ENCODE data around the gene GPC2.
A peak's percentile ranks its signal among the peaks of the same experiment; 100 is the strongest.
"Not testable (repeated sequence)": the region's sequence is repeated elsewhere in the genome, so short reads cannot be mapped to it uniquely, and the experiment has no call there.

The GPC2 gene

DNA sequence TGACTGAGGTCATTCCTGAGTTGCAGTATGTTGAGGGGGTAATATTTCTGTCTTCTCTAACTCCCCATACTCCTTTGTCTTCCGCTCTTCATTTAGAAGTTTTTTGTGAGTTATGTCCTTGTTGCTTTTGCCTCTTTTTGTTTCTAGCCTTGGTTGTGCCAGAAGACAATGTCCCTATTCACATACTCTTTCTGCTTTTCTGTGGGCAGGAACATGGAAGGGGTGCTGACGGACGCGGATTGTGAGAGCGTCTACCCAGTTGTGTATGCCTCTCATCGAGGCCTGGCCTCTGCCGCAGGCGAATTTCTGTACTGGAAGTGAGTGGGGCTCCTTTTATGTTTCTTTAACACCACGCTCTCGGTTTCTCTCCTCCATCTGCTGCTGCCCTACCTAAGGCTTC is 21.1 kb upstream of the GPC2 start:
- no peak for DNase-seq

DNA sequence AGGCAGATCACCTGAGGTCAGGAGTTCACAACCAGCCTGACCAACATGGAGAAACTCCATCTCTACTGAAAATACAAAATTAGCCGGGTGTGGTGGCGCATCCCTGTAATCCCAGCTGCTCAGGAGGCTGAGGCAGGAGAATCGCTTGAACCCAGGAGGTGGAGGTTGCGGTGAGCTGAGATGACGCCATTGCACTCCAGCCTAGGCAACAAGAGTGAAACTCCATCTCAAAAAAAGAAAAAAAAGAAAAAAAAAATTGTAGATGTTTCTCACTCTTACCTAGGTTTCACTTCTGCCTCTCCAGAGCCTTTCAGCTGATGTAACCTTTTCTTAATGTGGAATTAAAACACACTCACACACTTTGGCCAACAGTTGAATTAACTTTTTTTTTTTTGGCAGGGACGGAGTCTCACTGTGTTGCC is 18.7 kb upstream of the GPC2 start:
- not testable (repeated sequence) for DNase-seq

DNA sequence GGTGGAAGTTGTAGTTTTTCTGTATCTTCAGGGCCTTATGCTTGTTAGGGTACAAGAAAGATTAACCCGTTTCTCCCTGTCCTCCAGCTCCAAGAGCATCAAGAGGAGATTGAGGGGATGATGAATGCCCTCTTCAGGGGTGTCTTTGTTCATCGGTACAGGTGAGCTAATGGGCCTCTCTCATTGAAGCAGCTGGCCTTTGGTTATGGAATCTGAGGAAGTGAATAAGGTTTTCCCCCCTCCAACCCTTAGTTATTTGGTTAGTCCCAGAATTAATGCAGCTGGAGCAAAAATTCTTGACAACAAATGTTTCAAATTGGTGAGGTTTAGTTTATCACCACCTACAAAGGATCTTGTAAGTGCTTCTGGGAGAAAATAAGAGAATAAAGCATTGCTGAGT is 18.0 kb upstream of the GPC2 start:
- no peak for DNase-seq

DNA sequence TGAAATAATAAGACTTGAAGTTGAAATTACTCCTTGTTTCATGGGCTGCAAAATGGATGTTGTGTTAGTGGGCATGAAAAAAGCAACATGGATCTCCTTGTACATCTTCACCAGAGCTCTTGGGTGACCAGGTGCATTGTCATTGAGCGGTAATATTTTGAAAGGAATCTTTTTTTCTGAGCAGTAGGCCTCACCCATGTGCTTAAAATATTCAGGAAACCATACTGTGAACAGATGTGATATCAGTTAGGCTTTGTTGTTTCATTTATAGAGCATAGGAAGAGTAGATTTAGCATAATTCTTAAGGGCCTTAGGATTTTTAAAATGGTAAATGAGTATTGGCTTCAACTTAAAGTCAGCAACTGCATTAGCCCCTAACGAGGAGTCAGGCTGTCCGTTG is 15.8 kb upstream of the GPC2 start:
- DNase-seq = no peak

DNA sequence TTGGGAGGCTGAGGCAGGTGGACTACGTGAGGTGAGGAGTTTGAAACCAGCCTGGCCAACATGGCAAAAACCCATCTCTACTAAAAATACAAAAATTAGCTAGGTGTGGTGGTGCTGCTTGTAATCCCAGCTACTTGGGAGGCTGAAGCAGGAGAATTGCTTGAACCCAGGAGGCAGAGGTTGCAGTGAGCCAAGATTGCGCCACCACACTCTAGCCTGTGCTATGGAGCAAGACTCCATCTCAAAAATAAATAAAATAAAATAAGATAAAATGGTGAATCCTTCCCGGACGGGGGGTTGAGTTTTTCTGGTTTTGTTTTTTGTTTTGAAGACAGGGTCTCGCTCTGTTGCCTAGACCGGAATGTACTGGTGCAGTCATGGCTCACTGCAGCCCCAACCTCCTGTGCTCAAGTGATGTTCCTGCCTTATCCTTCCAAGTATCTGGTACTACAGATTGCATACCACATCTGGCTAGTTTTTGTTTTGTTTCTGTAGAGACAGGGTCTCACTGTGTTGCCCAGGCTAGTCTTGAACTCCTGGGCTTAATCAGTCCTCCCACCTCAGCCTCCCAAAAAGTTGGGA is 15.2 kb upstream of the GPC2 start:
- not testable (repeated sequence) for DNase-seq

DNA sequence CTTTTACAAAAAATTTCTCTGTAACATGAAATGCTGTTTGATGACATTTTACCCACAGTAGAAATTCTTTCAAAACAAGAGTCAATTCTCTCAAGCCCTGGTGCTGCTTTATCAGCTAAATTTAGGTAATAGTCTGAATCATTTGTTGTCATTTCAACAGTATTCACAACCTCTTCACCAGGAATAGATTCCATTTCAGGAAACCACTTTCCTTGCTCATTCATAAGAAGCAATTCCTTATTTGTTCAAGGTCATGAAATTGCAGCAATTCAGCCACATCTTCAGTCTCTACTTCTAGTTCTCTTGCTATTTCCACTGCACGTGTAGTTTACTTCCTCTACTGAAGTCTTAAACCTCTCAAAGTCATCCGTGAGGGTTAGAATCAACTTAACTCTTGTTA is 14.6 kb upstream of the GPC2 start:
- DNase-seq = no peak

DNA sequence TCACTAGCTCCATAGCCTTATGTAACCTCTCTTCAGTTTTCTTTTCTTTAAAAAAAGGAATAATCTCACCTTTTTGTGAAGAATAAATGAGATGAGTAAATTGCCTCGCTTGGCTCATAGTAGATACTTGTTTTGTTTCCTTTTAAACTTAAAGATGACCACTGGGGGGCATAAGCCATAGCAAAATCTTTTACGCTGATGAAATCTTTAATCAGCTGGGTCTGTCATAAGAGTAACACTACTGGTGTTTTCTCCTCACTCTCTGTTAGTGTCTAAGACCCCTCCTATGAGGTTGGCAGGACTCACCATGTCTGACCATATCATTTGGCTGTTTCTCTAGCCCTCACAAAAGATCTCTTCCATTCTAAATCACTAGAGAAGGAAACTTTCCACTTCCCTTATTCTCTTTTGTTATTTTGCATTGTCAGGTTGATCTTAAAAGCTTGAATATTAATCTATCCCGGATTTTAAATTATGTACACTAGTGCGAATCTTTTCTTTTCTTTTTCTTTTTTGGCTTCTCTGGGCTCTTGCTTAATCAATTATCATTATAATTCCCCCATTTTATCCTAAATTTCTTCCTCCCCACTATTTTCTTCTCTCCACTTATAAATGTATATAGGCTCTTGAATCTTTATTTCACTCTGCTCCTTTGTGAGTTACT is 13.0 kb upstream of the GPC2 start:
- peak; percentile 65 for DNase-seq

DNA sequence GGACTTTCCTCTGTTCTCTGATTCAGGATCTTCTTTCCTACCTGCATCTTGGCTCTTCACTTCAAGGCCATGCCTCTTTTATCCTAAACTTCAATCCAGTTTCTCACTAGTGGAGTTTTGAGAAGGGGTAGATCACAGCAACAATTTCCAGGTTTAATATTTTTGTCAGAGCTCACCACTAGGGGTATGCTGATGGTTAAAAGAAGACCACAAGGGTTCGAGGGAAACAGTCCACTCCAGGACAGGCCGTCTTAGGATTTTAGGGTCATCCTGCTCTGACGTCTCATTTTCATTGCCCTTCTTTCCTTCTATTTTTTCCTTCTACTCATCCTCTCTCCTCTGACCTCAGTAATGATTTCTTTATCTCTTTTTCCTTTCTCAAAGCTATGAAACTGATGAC is 11.9 kb upstream of the GPC2 start:
- no peak for DNase-seq

DNA sequence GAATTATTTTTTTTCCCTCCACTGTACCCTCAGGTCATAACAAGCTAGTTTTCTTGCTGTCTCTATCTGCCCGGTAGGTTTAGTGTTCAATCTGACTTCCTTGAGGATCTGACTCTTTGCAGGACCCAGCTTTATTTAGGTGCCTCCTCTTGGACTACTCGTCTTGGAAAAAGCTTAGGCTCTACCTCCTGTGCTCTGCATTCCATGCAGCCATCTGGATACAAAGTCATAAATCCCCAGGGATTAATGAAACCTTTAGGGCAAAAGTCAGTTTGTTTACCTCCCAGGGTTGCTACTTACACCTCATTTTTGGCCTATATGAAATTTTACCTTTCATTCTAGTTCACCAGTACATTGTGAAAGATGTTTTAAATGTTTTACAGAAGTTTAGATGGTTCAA is 8.5 kb upstream of the GPC2 start:
- DNase-seq = no peak

DNA sequence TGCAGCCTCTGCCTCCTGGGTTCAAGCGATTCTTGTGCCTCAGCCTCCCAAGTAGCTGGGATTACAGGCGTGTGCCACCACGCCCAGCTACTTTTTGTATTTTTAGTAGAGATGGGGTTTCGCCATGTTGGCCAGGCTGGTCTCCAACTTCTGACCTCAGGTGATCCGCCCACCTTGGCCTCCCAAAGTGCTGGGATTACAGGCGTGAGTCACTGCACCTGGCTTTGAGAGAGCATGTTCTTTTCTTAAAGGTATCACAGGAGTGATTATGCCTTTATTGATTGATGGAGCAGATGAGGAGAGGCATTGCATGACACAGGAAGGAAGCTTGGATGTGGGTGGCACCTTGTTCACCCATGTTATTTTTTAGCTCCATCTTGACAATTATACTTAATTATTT is 5.9 kb upstream of the GPC2 start:
- DNase-seq = not testable (repeated sequence)

DNA sequence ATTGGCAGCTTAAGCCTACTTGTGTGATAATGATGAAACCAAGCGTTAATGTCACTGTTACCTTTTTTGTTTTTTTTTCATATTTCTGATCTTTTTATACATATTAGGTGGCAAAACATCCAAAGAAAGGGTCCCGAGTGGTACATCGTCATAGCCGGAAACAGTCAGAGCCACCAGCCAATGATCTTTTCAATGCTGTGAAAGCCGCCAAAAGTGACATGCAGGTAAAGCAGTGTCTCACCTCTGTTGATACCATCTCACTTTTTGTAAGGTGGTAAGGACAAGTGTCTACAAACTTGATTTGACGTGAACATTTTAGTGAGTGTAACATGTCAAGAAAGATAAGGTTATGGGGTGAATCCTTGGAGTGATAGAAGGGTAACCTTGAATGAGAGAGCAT is 5.4 kb upstream of the GPC2 start:
- not testable (repeated sequence) for DNase-seq

DNA sequence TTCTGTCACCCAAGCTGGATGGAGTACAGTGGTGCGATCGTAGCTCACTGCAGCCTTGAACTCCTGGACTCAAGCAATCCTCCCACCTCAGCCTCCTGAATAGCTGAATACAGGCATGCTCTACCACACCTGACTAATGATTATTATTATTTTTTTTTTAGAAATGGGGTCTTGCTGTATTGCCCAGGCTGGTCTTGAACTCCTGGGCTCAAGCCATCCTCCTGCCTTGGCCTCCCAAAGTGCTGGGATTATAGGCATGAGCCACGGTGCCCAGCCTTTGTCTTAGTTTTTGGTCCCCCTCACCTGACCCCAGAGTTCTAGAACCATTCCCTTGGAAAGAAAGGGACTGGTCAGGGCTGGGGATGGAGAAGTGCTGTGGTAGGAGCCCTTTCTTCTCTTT is 2.9 kb upstream of the GPC2 start:
- not testable (repeated sequence) for DNase-seq

DNA sequence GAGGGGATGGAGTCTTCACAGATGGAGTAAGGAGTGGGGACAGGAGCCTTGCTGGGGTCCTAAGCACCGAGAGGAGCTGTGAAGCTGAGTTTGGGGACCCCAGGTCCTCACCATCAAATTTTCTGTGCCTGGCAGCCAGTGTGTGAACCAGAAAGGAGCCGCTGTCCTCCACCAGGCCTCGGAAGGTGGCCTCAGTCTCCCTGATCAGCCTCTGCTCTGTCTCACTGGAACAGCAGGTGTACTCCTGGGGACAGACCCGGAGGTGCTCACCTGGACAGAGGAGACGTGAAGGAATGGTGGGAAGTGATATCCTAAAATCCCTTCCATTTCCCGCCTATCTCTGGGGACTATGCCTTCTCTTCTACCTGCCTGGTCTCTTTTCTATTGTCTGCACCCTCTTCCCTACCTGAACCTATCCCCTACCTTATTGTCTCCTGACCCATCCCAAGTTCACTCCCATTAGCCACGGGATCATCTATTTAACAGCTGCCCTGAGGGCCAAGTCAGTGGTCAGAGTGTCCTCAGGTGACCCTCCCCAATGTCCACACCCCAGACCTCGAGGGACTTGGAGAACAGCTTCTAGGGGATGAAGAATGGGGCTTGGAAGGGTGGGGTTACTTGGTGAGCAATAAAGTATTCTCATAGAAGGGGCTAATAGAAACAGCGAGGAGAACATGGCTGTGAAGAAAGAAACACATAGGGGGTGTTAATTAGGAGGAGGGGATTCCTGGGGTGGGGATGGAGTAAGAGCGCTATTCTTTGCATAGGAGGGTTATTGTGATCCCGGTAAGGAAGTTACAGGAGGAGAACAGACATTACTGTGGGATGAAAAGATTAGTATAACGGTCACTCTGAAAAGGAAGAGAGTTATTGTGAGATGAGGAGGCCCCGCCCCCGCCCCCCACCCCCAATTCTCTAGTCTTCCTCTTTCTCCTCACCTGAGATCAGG is 811 bp downstream of the GPC2 start:
- no peak for DNase-seq

DNA sequence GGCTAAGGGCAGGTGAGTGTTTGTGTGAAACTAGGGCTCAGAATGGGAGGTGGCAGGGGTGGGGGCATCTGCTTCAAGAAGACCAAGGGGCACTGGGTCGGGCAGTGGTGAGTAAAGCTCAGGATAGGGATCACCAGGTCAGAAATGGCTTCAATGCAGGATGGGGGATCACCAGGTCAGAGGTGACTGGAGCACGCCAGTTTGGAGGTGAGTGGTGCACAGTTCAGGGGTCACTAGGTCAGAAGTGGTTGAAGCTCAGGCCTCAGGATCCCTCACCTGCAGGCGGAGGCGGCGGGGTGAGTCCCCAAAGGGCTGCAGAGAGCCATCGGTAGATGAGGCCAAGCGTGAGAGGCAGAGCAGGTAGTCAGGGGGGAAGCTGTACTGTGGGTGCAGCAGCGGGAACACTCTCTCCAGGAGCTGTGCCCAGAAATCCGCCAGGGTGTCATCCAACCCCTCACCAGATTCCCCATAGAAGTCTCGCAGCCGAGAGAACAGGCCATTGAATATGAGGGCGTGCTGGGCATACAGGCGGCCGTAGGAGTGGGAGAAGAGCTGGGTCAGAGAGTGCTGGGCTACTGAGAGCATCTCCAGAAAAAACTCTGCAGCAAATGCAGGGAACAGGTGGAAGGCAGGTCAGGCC is 1.8 kb downstream of the GPC2 start:
- DNase-seq = no peak

DNA sequence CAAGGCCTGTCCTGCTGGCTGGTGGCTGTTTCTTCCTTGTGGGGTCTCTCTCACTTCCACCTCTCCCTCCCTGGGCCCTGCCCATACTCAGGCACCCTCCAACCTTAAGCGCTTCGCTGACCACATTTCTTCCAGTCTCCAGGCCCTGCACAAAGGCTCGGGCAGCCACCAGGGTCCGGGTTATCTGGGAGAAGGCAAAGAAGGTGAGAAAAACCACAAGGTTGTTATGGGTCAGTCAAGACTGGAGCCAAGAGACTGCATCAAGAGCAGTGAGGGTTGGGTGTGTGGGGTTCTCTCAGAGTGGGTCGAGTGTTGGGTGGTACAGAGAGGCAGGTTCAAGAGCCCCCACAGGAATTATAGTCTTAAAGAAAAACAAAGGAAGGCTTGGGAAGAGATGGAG is 2.6 kb downstream of the GPC2 start:
- DNase-seq = no peak

DNA sequence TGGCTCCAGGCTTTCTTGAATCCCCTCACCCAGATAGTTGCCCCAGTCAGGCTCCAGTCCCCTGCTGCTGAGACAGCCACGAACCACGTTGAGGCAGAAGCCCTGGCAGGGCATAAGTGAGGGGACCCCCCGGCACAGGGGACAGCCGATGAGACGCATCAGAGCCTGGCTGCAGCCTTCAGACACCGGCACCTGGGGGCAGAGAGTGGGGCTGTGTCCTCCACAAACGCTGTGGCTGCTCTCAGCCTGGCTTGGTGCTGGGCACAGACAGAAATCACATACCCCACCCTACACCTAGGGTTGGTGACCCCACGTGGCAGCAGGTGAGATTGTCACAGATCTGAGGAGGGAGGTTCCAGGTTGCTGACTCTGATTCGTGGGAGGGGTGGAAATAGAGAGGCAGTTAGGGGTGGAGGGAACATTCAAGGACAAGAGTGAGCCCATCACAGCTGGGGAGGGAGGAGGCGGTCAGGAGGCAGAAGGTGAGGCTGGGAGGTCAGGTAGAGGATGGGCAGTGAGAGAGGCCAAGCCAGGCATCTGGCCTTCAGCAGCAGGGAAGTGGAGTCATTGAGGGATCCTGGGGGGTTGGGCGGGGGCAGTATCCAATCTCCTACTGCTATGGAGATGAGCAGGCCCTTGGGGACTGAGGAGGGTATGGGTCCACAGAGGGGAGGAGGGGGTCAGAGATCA is 3.2 kb downstream of the GPC2 start:
- no peak for DNase-seq

DNA sequence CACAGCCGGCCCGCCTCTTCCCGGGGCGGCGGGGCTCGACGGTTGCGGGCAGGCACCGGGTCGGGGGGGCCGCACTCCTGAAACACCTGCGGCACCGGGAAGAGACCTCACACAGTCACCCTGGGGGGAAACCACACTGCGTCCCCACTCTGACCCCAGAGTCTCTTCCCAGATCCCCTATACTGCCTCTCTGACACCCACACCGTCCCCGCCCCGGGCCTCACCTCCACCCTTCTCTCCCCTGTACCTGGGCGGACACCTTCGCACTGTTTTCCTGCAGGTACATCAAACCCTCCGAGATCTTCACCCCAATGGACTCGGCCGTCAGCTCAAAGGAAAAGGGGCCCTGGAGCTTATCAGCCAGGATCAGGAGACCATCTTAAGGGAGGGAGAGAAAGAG is 5.3 kb downstream of the GPC2 start:
- DNase-seq = no peak

DNA sequence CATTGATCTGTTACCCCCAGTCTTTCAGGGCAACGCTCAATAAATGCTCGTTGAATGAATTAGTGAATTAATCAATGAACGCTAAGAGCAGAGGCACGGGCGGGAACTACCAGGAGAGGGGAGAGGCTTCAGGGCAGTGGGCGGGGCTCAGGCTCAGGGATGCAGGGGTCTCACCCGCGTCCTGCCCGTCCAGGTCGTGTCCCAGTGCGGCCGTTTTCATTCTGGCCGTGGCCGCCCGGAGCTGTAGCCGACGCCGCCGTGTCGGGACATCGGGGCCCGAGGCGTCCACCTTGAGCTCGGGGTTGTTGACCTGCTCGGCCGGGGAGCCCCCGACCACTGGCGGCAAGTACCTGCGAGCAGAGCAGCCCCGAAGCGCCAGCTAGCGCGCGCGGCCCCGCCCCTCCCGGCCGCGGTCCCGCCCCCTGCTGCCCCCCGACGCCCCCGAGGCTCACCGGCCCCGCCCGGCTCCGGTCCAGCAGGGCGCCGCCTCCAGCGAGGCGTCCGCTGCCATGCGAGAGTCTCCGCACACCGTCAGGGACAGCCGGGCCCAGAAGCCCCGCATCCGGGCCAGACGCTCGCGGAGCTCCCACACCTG is 6.0 kb downstream of the GPC2 start:
- DNase-seq = no peak

DNA sequence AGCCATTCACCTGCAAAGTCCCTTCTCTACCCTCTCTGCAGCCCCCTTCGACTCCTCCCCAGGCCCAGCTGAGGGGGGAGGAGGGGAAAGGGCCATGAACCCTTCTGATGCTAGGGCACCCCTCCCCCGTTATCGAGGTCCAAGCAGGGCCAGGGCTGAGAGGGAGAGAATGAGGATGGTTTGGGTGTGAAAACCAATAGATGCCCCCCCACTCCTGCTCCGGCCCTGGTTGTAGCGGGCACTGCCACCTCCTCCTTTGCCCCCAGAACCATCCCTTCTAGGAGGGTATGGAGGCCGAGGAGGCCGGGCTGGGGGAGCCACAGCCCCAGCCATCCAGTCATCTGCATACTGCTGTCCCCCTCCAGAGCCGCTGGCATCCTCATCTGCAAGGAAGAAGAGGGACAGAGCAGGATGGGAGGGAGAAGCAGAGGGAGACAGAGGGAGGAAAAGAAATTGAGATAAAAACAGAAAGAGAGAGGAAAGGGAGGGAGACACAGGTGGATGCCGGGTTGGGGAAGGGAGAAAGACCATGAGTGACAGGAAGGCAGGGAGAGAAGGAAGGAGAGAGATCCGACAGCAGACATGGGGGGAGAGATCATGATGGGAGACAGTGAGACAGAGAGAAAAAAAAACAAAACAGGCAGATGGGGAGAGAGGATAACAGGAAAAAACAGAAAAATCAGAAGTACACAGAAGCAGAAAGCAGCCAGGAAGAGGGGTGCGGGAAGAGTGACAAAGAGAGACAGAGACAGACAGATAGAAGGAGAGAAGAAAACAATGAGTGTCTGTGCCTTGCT is 6.9 kb downstream of the GPC2 start:
- DNase-seq = no peak

DNA sequence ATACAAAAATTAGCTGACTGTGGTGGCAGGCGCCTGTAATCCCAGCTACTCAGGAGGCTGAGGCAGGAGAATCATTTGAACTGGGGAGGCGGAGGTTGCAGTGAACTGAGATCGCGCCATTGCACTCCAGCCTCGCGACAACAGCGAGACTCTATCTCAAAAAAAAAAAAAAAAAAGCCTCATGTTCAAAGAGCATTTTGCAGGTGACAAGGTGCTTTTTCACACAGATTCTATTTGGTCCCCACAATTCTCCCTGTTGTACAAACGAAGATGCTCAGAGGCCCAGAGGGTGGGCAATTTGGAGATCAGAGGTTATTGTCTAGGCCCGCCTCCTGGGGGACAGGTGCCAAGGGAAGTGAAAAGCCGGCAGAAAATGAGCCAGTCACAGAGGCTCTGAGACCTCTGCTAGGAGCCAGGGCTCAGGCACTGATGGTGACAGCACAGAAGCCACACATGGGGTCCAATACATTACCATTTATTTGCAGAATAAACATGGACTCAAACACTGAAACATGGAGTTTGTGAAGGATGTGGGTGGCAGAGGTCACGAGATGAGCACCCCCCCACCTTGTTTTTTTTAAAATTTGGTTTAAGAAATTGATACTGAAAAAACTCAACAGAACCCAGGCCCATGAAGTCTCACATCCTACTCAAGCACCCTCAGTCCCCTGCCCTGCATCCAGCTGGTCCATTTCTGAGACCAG is 7.9 kb downstream of the GPC2 start:
- no peak for DNase-seq

DNA sequence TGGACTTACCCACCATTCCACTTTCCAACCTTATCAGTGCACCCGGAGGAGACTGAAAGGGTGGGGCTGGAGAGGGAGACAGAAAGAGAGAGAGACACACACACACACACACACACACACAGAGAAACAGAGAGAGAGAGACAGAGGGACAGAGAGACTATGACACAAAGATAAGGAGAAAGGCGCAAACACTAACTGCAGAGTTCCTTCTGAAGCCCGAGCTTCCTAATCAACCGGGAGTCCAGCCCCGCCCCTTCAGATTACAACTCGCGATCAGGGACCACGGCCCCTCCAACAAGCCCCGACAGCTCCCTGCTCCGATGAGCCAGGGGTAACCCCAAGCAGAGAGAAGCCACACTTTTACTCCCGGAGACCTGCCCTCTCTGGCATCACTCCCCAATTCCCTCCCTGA is 9.3 kb downstream of the GPC2 start:
- no peak for DNase-seq

All from activated CD4-positive, alpha-beta T cell treated with anti-CD3 and anti-CD28 coated beads, Interleukin-2, Interleukin-6, amounts not matched to agents 100 ng/mL and 50 ng/mL, durations not matched to agents 16 hours and 8 hours (primary cell).